Measurements from ENCODE around the gene ERGIC3. TPM values are rescaled to one million over a fixed set of nuclear protein-coding genes. Genes with fewer than 3 reads are reported as not detected.

The ERGIC3 gene
- total RNA-seq, 1 donor from 2014 or later: 233 TPM

DNA sequence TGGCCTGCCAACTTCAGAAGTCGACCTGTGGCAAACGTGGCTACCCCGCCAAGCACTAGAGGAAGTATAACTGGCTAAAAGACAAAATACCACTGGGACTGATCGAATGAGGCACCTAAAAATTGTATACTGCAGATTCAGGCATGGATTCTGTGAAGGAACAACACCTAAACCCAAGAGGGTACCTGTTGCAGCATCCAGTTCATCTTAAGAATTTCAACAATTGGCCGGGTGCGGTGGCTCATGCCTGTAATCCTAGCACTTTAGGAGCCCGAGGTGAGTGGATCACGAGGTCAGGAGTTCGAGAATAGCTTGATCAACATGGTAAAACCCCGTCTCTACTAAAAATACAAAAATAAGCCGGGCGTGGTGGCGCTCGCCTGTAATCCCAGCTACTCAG lies 46.5 kb downstream of the ERGIC3 start:
- no peak for DNase-seq (ENCODE audit: low spot score in 2 of 2)
- FAIRE-seq: no peak

GRCh38 chr20:35592339-35592974 lies 50.6 kb downstream of the ERGIC3 start:
- DNase-seq (ENCODE audit: low spot score in 2 of 2): no peak
- no peak for FAIRE-seq

- FAIRE-seq: no peak
- DNase-seq (ENCODE audit: low spot score in 2 of 2): no peak
These were observed 53.6 kb downstream of the ERGIC3 start for GRCh38 chr20:35595456-35595855.

- no peak for FAIRE-seq
- no peak for DNase-seq (ENCODE audit: low spot score in 2 of 2)
These were observed 54.0 kb downstream of the ERGIC3 start for GRCh38 chr20:35595901-35596300.

- FAIRE-seq (no peak), DNase-seq (ENCODE audit: low spot score in 2 of 2) (no peak)
These were observed 55.3 kb downstream of the ERGIC3 start for GRCh38 chr20:35597186-35597585.

- no peak for FAIRE-seq
- DNase-seq (ENCODE audit: low spot score in 2 of 2): no peak
These were observed 56.6 kb downstream of the ERGIC3 start for GRCh38 chr20:35598476-35598875.

DNA sequence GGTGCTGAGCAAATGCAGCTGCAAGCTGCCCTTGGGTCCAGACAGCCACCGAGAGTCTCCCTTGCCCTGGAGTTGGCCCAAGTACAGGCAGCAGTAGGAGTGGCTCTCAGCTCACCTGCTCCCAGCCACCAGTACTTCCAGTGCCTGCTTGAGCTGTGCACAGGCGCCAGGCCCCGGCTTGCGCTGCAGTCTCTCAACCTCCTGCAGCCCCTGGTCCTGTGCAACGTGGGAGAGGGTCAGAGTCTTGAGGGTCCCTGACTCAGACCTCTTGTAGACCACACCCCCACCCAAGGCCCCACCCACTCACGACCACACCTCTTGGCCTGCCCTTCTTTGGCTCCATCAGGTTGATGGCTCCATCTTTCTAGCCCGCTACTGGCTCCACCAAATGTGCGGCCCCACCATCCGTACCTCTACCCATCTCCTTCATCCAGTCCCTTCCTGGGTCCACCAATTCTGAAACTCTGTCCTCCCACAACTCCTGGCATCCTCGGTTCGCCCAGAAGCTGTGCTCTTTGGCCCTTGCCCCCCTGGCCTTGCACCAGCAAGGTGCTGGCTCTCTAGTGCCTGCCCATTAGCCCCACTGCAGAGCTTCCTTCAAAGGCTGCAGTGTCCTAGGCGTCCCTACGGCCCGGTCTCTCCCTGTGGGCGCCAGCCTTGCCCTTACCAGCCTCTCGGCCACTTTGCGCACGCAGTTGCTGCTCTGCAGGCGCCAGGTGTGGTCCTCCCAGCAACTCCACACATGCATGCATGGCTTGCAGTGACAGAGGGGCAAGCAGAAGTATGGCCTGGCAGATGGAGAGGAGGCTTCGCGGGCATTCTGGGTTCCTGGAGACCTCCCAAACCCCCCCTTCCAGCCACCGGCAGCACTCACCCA lies 57.3 kb downstream of the ERGIC3 start:
- FAIRE-seq: no peak
- no peak for DNase-seq (ENCODE audit: low spot score in 2 of 2)

DNA sequence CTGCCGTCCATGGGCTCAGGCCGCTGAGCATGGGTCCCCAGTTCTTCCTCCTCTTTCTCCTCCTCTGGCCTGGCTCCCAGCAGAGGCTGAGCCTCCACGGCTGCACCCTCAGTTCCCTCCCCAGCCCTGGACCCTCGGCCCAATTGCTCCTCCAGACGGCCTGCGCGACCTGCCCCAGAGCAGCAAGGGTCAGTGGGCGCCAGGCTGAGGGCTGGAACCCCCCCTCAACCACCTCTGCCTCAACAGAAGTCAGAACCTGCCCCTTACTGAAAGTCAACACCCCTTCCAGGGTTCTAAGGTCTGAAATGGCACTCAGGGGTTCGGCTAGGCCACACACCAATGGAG lies 57.9 kb downstream of the ERGIC3 start:
- no peak for DNase-seq (ENCODE audit: low spot score in 2 of 2)
- FAIRE-seq: no peak

GRCh38 chr20:35600176-35600992 lies 58.5 kb downstream of the ERGIC3 start:
- DNase-seq (ENCODE audit: low spot score in 2 of 2) (no peak), FAIRE-seq (no peak)

DNA sequence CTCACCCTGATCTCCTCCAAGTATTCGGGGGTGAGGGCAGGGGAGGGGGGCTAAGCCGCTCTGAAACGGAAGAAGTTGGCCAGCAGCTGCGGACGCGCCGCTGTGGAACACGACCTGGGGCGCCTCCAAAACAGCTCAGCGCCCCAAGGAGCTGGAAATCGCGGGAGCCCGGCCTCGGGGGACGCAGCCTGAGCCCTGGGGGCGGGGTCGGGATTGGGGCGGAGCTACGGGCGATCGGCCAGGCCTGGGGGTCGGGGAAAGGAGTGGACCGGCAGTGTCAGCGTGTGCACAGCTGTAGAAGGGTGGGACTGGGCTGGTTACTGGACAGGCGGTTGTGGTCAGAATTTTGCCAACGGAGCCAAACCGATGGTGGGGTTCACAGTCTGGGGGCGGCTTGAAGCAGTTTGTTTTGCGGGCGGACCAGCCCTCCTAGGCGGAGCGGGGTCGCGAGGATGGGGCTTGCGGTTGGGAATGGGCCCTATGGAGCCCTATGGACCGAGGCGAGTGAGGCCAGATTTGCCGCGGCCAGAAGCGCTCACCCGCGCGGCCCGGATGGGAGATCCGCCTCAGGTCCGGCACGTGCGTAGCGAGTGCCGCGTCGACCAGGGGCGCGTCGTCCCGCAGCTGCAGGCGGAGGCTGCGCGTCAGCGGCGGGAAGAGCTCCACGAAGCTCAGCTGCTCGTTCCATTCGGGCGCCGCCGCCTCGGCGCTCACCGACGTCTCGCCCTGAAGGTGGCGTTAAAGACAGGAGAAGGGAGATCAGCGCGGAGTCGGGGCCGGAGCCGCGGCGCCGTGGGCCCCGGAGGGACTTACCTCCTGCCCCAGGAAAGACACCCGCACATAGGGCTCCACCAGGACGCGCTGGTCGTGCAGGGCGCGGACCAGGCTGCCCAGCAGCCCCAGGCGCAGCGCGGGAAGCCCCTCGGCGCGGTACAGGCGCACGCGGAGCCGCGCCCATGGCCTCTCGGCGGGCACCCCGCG lies 59.4 kb downstream of the ERGIC3 start:
- peak; percentile 72 to 85 for DNase-seq (ENCODE audit: low spot score in 2 of 2)
- no peak for FAIRE-seq

DNA sequence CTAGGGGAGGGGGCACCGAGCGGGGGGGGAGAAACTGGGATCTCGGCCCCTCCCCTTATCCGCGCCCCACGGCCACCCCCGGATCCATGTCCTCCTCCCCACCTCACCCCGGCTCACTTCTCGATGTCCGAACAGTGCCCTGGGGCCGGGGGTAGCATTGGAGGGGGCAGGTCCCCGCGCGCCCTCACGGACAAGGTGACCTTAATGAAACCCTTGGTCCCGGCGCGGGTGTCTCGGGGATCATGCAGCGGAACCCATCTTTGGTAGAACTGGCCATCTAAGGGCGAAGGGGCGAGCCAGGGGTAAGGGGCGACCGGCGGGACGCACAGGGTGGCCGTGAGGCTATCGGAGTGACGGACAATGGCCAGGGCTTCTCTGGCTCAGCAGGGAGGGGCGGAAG lies 60.1 kb downstream of the ERGIC3 start:
- DNase-seq (ENCODE audit: low spot score in 2 of 2) (no peak), FAIRE-seq (no peak)

DNA sequence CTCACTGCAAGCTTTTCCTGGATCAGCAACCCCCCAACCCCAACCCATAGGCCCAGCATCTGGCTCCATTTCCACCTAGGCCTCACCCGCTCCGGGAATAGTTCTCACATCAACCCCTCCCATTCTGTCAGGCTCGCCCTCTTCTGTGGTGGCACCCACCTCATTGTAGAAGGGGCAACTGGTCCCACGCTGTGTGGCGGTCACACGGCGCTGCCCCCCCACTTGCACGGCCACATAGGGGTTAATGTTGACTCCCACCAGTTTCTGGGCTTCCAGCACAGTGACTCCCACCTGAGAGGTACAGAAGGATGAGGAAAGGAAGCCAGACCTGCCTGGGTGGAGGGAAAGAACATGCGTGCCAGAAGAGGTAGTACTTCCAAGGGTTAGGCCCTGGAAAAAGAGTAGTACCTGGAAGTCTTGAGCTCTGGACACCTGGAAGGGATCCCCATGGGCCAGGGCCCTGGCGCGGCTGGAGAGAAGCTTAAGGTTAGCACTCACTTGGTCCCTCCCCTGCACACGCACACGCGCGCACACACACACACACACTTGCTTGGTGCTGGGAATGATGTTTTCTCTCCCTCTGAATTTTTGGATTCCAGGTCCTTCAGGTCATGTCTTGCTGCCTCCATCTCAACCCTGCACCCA lies 61.1 kb downstream of the ERGIC3 start:
- DNase-seq (ENCODE audit: low spot score in 2 of 2): no peak

DNA sequence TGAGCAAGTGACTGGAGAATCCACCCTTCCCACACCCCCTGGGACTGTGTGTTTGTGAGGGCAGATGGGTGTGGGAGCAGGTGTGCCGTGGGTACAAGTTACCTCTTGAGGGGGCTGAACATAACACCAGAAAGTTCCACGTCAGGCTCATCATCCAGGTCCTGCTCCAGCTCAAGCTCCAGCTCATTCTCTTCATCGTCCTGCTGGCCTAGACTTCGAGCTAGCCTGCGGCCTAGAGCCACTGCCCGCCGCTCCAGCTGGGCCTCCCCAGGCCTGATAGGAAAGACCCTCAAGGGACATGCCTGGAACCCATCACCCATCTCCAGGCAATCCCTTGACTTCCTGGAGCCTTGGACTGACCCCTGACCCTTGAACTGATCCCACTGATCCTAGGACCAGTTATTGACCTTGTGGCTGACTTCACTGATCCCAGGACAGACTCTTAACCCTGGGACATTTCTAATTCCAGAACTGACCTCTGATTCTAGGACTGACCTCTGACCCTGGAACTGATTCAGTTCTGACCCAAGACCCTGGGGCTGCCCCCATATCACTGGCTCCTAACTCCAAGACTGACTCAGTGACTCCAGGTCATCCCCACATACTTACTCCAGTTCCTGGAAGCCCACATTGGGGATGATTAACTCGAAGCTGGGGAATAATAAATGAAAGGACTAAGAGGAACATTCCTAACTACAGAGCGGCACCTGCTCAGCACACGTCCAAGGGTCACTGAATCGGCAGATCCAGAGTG lies 62.0 kb downstream of the ERGIC3 start:
- FAIRE-seq (no peak), DNase-seq (ENCODE audit: low spot score in 2 of 2) (no peak)

More for the DNA sequence above, 61.1 kb downstream of the ERGIC3 start:
- FAIRE-seq: no peak

- DNase-seq (ENCODE audit: low spot score in 2 of 2) (no peak), FAIRE-seq (no peak)
These were observed 62.5 kb downstream of the ERGIC3 start for GRCh38 chr20:35604449-35604747.

GRCh38 chr20:35606127-35606526 lies 64.2 kb downstream of the ERGIC3 start:
- no peak for DNase-seq (ENCODE audit: low spot score in 2 of 2)
- no peak for FAIRE-seq

Measured in frontal cortex (tissue), 4 donors.